HT1080 (cell line): ENCODE measurements around the gene CSNK1A1. TPM values are rescaled to one million over a fixed set of nuclear protein-coding genes. Genes with fewer than 3 reads are reported as not detected.
"Not testable (repeated sequence)": the region's sequence is repeated elsewhere in the genome, so short reads cannot be mapped to it uniquely, and the experiment has no call there.

Experiments
- DNase-seq: peaks from one replicate; pipeline ENCODE4 v3.0.0-alpha.2; 2015; ENCODE audit warnings: low read depth
- total RNA-seq: library from RNA; depleted of rRNA; stranded (reverse); fragments of >200 nt; shearing (Covaris generic); gene quantifications from 2 replicates; pipeline ENCODE4 v1.2.3, GENCODE V29; 2014

The CSNK1A1 gene
- total RNA-seq, 1 experiment from 2014 or later: 454 TPM

DNA sequence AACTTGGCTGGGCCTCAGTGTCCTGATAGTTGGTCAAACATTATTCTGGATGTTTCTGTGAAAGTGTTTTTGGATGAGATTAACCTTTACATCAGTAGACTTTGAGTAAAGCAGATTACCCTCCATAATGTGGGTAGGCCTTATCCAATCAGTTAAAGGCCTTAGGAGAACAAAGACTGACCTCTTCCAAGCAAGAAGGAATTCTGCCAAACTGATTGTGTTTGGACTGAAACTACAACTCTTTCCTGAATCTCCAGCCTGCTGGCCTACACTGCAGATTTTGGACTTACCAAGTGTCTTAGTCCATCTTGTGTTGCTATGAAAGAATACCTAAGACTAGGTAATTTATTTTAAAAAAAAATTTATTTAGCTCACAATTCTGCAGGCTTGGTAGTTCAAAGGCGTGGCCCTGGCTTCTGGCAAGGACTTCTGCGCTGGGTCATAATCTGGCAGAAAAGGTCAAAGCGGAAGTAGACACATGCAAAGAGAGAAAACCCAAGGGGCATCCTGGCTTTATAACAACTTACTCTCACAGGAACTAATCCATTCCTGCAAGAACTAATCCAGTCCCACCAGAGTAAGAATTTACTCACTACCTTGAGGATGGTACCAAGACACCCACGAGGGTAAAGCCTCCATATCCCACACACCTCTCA is 21.5 kb upstream of the CSNK1A1 start:
- no peak for DNase-seq

DNA sequence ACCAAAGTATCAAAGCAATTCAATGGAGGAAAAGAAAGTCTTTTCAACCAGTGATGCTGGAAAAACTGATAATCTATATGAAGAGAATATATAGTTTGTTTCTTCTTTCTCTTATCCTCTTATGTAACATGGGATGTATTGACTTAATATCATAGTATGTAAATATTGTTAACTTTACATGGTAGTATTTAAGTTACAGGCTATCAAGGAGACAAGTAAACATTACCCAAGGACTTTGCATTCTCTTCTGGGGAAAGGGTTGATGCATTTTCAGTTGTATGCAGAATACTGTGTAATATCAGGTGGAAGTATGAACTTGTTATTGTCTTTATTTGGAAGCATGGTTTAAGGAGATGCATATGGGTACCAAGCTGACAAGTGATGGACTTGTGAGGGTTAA is 20.9 kb upstream of the CSNK1A1 start:
- DNase-seq: no peak

DNA sequence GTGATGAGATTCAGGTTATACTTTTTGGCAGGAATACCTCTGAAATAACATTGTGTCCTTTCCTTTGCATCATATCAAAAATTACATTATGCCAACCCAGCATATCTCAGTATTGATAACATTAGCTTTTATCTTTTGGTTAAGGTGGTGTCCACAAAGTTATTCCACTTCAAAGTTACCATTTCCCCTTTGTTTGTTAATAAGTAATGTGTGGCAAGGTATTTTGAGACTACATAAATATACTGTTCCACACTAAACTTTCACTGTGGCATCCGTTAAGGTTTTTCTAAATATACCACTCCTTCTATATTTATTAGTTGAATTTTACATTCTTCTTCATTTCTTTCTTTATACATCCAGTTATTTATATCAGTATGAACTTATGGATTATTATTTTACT is 16.0 kb upstream of the CSNK1A1 start:
- DNase-seq: no peak

DNA sequence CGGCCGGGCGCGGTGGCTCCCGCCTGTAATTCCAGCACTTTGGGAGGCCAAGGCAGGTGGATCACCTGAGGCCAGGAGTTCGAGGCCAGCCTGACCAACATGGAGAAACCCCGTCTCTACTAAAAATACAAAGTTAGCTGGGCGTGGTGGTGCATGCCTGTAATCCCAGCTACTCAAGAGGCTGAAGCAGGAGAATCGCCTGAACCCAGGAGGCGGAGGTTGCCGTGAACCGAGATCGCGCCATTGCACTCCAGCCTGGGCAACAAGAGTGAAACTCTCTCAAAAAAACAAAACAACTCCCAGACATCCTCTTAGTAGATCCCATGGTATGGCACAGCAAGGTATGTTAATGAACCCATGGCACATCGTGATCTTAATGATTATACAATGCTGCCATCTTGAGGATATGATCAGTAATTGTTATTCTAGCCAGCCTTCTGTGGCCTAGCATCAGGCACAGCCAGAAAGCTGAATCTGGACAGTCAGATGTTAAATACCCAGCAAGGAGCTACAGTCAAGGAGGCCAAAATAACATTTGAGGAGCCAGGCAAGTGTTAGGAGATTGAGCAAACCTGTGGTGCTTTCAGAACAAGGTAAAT is 13.4 kb upstream of the CSNK1A1 start:
- peak; percentile 81 for DNase-seq

DNA sequence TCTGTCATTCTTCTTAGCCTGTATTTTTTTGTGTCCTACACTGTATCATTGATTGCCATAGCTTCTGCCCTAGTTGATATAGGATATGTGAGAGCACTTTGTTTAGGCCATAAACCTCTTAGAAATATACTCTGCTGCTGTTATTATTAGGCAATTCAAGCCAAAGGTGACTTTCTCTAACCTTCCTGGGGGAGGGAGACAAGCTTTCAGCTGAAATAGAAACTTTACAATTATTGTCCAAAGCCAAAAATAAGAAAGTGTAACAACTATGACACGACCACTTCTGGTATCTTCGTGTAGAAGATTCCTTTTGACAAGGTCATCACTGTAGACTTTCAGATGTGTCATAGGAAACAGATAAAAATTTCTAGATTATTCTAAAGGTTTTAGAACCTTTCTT is 12.2 kb upstream of the CSNK1A1 start:
- peak; percentile 23 for DNase-seq

DNA sequence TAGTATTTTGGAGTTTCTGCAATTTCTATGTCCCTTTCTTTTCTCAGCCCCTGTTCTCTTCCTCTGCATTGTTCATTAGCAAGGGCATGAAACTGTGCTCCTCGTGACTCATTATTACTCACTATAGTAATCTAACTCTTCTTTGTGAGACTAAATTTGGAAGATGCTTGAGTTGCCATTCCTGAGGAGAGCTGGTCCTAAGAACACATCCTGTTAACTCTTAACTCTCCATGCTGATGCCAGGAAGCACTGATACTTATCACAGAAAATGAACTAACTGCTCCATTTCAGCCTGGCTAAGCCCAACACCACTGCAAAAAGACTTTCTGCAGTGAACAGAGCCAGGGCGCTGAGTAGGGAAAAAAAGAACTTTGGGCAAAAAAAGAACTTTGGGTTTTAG is 10.6 kb upstream of the CSNK1A1 start:
- DNase-seq: peak; percentile 97

DNA sequence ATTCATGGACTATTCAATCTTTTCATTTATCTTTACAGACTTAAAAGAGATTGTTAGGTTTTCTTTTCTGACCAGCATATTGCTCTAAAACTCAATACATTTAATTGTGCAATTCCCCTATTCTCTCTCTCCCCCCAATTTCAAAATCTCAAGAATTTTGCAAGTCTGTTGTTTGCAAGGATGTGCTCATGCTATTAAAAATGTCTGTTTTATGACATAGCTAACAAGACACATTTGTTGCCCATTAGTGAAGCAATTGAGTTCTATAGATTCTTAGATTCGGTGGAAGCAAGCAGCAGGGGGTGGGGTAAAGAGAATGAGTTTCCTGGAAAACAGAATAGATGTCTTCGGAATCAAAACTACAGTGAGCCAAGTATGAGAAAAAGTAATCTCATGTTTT is 8.5 kb upstream of the CSNK1A1 start:
- no peak for DNase-seq

DNA sequence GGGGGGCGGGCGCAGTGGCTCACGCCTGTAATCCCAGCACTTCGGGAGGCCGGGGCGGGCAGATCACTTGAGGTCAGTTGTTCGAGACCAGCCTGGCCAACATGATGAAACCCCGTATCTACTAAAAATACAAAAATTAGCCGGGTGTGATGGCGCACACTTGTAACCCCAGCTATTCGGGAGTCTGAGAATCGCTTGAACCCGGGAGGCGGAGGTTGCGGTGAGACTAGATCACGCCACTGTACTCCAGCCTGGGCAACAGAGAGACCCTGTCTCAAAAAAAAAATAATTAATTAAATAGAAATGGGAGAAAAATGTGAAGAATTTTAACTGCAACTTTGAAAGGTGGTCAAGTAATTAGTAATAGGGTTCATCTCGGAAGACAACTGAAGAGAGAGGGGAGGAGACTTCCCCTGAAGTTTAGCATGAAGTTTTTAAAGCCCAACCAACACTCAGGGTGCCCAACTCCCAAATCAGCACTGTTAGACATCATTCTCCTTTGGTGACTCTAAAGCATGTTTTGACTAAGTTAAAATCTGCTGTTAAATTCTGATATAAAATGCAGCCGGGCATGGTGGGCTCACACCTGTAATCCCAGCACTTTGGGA is 1.4 kb upstream of the CSNK1A1 start:
- no peak for DNase-seq

DNA sequence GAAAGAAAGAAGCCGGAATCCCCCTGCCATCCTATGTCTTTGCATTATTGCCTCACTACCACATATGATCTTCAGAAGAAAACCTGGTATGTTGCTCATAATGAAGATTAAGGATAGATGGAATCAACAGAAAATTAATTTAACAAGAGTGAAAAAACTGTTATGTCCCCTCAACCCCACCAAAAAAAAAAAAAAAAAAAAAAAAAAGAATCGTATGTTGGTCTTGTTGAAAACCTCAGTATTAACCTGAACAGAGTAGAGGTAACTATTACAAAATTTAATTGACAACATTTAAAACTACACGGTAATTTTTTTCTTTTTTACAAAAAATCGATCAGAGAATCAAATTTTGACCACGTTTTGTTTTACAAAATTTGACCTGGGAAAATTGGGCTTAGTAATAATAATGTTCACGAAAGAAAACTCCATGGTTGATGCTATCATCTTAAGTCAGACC is 827 bp upstream of the CSNK1A1 start:
- DNase-seq: no peak

DNA sequence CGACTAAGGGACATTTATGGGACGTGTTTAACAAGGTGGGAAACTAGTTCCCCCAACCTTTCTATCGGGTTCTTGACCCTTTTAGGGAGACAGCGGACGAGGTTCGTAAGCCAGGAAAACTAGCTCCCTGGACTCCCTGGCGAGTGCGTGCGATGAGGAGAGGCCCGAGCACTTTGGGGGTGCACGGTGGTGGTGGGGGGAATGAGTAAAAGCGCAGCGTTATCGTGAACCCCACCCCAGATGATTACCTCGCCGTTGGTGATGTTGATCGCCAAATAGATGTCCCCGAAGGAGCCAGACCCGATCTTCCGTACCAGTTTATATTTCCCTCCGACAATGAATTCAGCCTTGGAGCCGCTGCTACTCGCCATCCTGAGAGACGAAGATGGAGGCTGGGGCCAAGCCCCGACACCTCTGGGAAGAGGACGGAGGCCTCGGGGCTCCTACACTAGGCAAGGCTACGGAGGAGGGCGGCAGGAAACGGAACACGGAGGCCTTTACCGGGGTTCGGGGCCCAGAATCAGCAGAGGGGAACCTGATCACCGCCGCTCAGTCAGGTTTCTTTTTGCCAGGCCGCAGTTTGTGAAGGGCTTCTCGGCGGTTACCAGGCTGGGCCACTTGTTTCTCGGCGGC is 529 bp downstream of the CSNK1A1 start:
- DNase-seq: no peak

DNA sequence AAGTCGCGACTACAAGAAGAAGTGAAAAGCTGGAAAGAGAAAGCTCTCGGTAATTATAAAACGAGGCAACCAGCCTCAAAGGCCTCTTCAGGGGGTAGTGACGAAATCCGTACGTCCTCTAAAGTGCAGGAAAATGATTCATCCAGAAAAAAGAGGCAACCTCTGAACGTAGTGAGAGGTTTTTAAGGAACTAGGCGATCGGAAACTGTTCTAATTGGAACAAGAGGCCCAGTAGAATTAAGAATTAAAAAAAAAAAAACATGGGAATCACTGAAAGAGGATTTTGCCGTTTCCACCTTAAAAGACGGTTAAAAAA is 1.0 kb downstream of the CSNK1A1 start:
- no peak for DNase-seq

DNA sequence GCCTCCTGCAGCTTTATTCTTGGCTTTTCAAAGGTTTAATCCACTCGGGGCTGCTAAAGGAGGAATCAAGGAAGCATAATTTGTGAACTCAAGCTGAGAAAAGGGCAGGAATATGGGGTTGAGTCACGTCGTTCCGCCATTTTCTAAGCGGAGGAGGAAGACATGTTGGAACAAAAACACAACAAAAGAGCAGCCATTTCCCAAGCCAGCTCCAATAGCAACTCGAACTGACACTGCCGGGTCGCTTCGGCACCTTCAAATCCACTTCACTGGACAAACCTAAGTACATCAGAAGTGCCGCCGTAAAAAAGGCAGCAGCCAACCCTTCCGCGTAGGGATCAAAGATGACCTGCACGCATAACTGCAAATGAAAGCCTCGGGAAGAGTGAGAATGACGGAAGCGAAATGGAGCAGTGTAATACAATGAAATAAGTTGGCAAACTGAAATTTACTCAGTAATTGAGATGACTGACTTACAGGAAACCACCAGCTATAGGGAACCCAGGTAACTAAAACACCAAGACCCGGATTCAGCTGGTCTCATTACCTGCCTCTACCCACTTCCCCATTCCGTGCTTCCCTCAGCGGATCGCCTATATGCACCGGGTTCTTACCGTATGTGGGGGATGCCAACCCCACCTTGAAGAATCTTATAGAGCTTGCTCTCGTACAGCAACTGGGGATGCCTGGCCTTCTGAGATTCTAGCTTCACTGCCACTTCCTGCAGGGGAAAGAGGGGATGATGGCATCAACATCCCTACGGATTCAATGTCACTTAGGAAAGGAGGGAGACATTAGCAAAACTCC is 1.6 kb downstream of the CSNK1A1 start:
- DNase-seq: peak; percentile 62

DNA sequence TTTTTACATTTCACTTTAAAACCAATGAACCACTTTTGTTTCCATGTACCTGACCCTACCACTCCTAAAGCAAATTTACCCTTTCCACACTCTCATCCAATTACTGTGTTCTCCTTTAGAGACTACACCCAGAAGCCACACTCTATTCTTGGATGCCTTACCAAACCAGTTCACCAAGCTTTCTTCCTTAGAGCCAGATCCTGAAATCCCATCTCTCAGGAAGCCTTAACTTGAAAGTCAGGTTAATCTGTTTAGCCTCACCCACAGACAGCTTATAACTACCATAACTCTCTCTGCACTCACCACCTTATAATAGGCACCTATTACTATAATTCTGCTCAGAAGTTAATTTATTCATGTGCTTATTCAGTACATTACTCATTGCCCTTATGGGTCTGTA is 4.3 kb downstream of the CSNK1A1 start:
- no peak for DNase-seq

DNA sequence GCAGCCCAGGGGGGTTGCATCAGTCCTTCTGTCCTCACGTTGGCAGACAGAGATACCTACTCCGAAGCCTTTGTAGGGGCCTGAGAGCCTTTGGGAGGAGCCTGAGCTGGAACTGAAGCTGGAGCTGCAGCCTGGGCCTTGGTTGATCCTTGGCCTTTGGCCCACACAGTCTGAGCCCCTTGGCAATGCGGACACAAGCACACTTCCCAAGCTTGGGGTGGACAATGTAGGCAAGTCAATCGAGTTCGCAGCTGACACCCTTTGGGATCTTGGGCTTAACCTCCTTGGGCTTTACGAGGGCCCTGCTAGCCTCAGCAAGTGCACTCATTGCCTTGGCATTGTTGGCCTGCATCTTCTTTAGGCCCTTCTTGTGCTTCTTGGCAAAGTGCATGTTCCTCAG is 5.9 kb downstream of the CSNK1A1 start:
- DNase-seq: no peak

DNA sequence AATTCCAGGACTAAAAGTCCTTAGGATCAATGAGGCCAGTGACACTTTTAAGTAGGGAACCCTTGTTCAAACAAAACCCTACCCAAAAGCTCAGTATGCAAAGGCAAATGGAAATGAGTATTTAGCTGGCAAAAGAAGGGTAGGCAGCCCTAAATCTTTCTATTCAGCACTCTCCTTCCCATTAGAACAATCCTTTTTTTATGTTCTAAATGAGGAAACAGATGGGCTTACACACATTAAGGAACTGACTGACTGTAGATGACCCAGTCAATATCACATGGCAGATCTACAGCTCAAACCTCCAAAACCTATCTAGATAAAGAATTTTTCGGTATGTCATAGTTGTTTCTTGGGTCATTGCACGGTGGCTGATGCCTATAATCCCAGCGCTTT is 7.2 kb downstream of the CSNK1A1 start:
- DNase-seq: no peak

DNA sequence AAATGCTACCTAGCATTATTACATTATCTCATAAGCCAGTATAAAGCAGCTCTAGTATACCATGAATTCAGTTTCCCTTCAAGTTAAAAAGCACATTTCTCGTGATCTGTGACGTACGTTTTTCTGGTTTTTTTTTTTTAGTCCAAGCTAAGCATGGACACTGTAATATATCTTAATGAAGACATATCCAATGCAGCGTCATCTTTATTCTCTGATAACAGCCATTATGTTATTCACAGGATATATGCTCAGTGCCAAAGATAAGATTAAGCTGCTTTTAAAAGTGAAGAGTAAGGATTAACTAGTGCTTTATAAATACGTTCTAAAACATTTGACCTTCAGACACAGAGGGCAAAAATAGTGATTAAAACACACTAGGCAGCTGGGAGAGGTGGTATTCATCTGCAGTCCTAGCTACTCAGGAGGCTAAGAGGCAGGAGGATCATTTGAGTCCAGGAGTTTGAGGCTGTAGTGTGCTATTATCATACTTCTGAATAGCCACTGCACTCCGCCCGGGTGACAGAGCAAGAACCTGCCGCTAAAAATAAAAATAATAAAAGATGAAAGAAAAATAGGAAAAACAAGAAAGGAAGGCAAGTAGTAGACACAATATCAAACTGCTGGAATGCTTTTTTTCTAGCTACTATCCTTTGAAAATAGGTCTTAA is 7.7 kb downstream of the CSNK1A1 start:
- DNase-seq: no peak

DNA sequence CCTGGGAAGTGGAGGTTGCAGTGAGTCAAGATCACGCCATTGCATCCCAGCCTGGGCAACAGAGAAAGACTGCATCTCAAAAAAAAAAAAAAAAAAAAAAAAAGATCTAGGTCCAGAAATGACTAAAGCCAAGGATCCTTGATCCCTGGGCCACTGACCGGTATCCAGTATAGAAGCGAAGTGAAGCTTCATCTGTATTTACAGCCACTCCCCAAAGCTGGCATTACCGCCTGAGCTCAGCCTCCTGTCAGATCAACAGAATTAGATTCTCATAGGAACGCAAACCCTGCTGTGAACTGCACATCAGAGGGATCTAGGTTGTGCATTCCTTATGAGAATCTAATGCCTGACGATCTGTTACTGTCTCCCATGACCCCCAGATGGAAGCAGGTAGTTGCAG is 9.3 kb downstream of the CSNK1A1 start:
- DNase-seq: no peak

DNA sequence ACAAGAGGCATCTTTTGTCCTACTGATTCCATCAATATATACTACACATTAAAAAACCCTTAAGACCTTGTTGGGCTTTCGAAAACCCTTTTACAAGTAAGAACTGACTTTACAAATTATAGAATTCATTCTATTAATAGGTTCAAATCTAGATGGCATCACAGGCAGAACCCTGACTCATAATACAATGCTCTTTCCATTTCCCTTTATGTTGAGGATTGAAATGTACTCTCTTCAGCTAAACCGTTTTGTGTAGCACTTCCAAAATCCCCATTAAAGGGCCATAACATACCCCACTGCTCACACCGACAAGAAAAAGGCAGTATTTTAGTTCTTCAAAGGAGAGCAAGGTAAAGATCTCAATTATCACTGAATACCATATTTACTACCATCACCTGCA is 11.2 kb downstream of the CSNK1A1 start:
- no peak for DNase-seq

DNA sequence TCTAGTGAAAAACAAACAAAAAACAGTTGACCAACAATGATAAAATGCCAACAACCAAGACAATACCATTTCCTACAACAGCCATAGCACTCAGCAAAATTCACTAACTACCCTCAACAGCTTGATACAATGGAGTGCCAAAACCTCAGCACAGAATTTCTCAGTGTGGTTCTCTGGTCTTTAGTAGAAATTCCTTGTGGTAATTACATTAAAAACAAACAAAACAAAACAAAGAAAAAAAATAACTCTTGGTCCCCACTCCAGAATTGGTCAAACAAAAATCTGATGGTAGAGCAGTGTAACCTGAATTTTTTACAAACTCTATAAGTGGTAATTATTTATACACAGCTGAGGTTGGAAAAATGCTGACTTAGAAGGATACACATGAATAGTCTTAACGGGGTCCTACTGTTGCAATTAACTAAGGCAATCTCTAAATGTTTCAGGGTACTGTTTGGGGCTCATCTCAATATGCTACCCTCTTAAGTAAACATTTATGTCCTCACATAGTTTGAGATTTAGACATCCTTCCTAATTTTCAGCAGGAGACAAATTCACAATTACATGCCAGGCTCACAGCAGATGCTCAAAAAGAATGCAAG is 13.8 kb downstream of the CSNK1A1 start:
- DNase-seq: no peak

DNA sequence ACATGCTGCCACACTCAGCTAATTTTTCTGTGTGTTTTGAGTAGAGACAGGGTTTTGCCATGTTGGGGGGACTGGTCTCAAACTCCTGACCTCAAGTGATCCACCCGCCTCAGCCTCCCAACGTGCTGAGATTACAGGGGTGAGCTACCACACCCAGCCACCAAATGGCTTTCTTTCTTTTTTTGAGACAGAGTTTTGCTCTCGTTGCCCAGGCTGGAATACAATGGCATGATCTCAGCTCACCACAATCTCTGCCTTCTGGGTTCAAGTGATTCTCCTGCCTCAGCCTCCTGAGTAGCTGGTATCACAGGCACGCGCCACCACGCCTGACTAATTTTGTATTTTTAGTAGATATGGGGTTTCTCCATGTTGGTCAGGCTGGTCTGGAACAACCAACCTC is 15.5 kb downstream of the CSNK1A1 start:
- not testable (repeated sequence) for DNase-seq

DNA sequence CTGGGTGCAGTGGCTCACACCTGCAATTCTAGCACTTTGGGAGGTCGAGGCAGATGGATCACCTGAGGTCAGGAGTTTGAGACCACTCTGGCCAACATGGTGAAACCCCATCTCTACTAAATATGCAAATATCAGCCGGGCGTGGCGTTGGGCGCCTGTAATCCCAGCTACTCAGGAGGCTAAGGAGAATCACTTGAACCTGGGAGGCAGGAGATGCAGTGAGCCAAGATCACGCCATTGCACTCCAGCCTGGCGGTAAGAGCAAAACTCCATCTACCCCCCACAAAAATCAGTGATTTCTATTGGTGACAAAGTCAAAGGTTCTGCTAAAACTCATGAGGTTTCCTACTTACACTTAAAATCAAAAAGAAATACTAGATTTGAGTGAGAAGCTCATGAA is 18.8 kb downstream of the CSNK1A1 start:
- no peak for DNase-seq
